Astrocyte of the cerebellum (primary cell): ENCODE data around the gene DSCAM.

Experiments used
- DNase-seq: peaks from one replicate; pipeline ENCODE4 v3.0.0-alpha.2; 2011; ENCODE audit warnings: low read depth
- H3K4me3 ChIP-seq: 2 replicates; pipeline ENCODE4 v1.5.1; 2011; ENCODE audit warnings: mild to moderate bottlenecking, low read depth, low read length, moderate library complexity
- CTCF ChIP-seq: IDR thresholded peaks from 2 replicates; pipeline ENCODE4 v1.5.1; 2012; ENCODE audit warnings: low read length, low read depth, moderate library complexity, mild to moderate bottlenecking; ENCODE audit errors: missing control alignments
- in situ Hi-C: cut with HindIII; loops from 2 replicates; pipeline ENCODE4 v1.10.0; 2017; ENCODE audit warnings: low sequenced_read_pairs

The DSCAM gene

GRCh38 chr21:40115775-40116174 lies 731.2 kb downstream of the DSCAM start:
- H3K4me3 ChIP-seq, result no peak overlapping the region
- in situ Hi-C loops, result loop anchor here (25.0 kb wide), 1 partner anchor 328 kb away; no protein-coding TSS in a partner anchor
- DNase-seq, result no peak
- no peak for TF ChIP-seq CTCF

- no peak for DNase-seq
- no peak for TF ChIP-seq CTCF
- in situ Hi-C loops, result loop anchor here (25.0 kb wide), 1 partner anchor 315 kb away; no protein-coding TSS in a partner anchor
- H3K4me3 ChIP-seq, result no peak overlapping the region
Observed at GRCh38 chr21:40102682-40103081, 744.3 kb downstream of the DSCAM start.

GRCh38 chr21:40099809-40100208 lies 747.1 kb downstream of the DSCAM start:
- DNase-seq, result no peak
- H3K4me3 ChIP-seq, result no peak overlapping the region
- no peak for TF ChIP-seq CTCF
- in situ Hi-C loops, result loop anchor here (25.0 kb wide), 1 partner anchor 313 kb away; no protein-coding TSS in a partner anchor

- H3K4me3 ChIP-seq, result no peak overlapping the region
- DNase-seq, result no peak
- in situ Hi-C loops, result no loop called here
- TF ChIP-seq CTCF, result no peak
Observed at GRCh38 chr21:40095477-40095876, 751.5 kb downstream of the DSCAM start.

GRCh38 chr21:40080385-40080784 lies 766.6 kb downstream of the DSCAM start:
- H3K4me3 ChIP-seq, result no peak overlapping the region
- no peak for TF ChIP-seq CTCF
- no peak for DNase-seq
- in situ Hi-C loops, result no loop called here

GRCh38 chr21:40074710-40075109 lies 772.2 kb downstream of the DSCAM start:
- no peak for TF ChIP-seq CTCF
- no peak for DNase-seq
- in situ Hi-C loops, result no loop called here
- H3K4me3 ChIP-seq, result no peak overlapping the region

- in situ Hi-C loops, result no loop called here
- no peak for TF ChIP-seq CTCF
Observed at GRCh38 chr21:40074198-40074597, 772.8 kb downstream of the DSCAM start.

More at GRCh38 chr21:40074198-40074597, 772.8 kb downstream of the DSCAM start:
- no peak overlapping the region for H3K4me3 ChIP-seq
- no peak for DNase-seq
